HG02840 (cell line): ENCODE measurements around the gene C3AR1.
"Not testable (repeated sequence)": the region's sequence is repeated elsewhere in the genome, so short reads cannot be mapped to it uniquely, and the experiment has no call there.

ENCODE experiments used
- ATAC-seq: cut with Tn5 transposase; IDR thresholded peaks from one replicate; pipeline ENCODE4 v1.9.1; 2021; ENCODE audit warnings: mild to moderate bottlenecking, moderate library complexity, moderate number of reproducible peaks; ENCODE audit not compliant: unreplicated experiment, low FRiP score

Gene C3AR1

DNA sequence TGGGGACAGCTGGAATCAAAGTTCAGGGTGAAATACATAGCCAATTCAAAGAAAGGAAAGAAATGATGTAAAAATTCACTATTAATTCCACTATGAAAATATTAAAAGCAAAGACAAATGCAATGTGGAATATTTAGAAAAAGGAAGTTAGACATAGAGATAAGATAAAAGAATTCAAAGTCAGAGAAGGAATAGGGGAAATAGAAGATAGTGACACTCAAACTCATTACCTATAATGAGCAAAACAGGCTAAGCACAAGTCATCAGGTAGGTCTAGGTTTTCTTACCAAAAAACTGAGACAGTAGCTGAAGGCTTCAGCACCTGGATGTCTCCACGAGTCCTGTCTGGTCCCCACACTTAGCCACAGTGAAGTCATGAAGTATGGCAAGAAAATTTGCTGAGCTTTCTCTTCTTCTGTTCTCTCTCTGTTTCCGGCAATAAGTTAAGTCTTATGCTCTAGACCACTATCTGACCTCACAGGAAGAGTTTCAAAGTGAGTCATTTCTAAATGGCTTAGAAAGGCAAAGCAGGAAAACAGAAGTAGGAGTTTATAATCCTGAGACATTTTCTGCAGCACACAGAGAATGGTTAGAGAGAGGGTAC is at the start of gene C3AR1:
C3AR1 (minus strand) TSS at position 369 of the 604 bp plus-strand sequence. CDS start 6,174 bp downstream, outside the sequence.
- ATAC-seq = no peak

DNA sequence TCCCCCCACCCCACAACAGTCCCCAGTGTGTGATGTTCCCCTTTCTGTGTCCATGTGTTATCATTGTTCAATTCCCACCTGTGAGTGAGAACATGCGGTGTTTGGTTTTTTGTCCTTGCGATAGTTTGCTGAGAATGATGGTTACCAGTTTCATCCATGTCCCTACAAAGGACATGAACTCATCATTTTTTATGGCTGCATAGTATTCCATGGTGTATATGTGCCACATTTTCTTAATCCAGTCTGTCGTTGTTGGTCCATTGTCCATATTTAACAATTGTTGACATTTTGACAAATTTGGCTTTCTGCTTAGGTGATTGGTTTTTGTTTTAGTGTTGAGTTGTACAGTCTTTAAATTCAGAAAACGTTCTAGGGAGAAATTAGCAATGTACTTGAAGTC is 47.0 kb upstream of the C3AR1 start:
- ATAC-seq = not testable (repeated sequence)

DNA sequence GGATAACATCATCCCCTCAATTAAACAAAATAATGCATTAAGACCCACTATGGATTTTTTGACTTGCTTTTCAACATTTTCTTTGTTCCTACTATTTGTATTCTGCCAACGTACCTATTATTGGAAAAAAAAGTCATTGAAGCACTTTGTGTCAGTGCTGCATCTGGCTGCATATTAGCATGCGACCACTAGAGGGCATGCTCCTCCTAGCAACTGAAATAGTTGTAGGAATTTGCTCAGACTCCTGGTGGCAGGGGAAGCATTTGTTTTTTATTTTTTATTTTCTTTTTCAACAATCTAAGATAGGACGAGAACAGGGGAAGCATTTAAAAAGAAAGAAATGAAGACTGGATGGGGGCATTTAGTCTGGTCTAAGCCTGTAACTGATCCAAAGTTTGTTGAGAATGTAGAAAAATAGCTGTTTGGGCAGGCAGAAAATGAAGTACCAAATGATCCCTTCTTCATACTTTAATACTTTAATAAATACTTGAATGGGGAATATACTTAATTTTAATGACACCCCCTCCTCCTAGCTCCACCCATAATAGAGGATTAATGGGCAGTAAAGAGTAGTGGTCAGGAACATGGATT is 42.7 kb upstream of the C3AR1 start:
- ATAC-seq = no peak

DNA sequence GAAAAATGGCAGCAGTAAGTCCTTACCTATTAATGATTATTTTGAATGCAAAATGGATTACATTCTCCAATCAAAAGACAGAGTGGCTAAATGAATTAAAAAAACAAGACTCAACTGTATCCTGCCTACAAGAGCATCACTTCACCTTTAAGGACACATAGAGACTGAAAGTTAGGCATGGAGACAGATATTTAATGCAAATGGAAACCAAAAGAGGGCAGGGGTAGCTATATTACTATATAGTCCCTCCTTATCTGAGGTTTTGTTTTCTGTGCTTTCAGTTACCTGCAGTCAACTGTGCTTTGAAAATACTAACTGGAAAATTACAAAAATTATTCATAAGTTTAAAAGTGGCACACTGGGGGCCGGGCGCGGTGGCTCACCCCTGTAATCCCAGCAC is 33.1 kb upstream of the C3AR1 start:
- no peak for ATAC-seq

DNA sequence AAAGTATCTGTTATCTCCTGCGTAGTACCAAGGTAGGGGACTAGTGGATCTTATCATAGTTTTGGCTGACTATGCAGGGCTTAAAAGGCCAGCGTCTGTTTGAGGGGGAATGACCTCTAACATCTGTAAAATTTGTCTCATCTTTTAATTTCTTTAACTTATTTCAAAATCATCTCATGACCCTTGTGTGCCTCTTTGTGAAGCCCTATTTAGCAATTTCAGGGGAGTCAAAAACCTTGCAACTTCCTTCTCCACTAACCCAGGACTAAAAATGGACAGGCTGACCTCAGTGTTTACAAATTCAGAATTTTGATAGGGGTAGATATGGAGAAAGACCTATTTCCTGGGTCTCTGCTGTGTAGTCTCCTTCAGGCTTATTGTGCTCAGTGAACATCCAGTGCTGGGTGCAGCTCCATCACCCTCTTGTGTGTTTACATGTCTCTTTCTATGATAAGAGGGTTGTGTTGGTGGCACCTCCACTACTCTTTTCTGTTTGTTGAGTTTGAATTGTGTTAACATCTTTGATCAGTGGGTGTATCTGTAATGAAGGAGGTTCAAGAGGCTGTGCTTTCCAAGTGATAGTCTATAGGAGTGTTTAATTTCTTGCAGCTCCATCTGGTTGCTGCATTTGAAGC is 30.2 kb upstream of the C3AR1 start:
- no peak for ATAC-seq

DNA sequence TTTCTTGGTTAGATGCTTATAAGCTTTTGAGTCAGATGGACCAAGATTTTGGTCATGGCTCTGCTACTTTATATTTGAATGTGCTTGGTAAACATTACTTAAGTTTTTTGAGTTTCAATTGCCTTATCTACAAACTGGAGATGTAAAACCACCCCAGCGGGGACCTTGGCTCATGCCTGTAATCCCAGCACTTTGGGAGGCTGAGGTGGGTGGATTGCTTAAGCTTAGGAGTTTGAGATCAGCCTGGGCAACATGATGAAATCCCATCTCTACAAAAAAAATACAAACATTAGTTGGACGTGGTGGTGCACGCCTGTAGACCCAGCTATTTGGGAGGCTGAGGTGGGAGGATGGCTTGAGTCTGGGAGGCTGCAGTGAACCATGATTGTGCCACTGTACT is 27.1 kb upstream of the C3AR1 start:
- no peak for ATAC-seq

DNA sequence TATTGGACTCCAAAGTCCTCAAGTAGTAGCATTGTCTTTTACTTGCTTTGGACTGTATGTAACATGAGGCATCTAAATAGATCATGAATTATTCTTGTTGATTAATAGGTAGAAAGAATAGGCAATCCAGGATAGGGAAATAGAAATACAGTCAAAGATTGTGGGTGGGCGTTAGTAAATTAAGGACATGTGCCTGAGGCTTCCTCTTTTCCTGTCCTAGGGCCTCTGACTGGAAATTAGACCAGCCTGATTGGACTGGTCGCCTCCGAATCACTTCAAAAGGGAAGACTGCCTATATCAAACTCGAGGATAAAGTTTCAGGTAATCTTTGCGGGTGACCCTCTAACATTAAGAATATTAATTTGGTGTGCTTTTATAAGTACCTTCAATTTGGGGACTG is 23.6 kb upstream of the C3AR1 start:
- ATAC-seq = no peak

DNA sequence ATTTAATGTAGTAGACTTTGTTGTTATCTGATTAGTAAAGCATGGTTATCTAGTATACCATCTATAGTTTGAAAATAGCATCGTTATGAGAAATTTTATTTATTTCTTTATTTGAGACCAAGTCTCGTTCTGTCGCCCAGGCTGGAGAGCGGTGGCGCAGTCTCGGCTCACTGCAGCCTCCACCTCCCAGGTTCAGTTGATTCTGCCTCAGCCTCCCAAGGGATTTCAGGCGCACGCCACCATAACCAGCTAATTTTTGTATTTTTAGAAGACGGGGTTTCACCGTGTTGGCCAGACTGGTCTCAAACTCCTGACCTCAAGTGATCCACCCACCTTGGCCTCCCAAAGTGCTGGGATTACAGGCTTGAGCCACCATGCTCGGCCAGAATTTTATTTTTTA is 23.1 kb upstream of the C3AR1 start:
- ATAC-seq = not testable (repeated sequence)

DNA sequence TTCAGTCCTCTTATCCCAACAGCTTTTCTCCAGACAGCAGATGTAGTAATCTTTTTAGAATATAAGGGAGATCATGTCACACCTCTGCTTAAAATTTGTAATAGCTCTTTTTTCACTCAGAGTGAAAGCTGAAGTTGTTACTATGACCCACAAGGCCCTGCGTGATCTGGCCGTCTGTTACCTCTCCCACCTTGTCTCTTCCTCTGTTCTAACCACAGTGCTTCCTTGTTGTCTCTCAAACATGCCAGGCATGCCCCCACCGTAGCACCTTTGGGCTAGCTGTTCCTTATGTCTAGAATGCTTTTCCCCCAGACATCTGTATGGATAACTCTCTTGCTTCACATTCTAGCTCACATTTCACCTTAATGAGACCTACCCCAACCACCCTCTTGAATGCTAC is 22.4 kb upstream of the C3AR1 start:
- no peak for ATAC-seq

DNA sequence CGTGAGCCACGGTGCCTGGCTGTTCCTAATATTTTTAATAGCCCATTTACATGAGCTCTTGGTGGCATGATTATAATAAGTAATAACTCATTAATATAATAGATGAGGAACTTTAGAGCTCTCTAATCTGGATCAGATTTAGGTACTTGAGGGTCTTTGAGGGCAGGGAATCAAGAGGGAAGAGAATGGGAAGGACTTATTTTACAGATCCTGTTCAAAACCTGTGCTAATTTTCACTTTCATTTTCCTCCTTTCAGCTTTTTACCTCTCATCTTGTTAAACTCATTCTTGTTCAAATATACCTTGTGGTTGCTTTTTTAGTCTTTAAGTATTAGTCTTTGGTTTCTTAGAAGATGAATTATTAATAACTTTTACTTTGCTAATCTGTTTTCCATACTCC is 21.5 kb upstream of the C3AR1 start:
- ATAC-seq = no peak

DNA sequence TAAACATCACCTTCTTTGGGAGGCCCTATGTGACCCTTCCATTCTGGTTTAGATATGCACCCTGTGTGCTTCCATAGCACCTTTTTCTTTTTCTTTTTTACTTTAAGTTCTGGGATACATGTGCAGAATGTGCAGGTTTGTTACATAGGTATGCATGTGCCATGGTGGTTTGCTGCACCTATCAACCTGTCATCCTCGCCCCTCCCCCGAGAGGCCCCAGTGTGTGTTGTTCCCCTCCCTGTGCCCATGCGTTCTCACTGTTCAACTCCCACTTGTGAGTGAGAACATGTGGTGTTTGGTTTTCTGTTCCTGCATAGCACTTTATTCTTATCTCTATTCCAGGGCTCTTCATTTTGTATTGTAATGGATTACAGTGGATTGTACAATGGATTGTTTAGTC is 18.2 kb upstream of the C3AR1 start:
- ATAC-seq = not testable (repeated sequence)

DNA sequence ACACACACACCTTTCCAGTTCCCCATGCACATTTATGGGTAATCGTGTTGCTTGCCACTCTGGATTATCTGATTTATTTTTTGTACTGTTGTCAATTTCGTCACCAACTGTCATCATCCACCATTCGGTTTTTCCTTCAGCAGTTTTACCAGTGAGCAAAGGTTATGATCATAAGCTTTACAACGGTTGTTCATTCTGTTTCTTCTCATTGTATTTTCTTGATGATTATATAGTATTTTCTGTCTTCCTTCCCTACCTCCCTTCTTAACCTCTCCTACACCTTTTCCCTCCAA is 16.6 kb upstream of the C3AR1 start:
- no peak for ATAC-seq

DNA sequence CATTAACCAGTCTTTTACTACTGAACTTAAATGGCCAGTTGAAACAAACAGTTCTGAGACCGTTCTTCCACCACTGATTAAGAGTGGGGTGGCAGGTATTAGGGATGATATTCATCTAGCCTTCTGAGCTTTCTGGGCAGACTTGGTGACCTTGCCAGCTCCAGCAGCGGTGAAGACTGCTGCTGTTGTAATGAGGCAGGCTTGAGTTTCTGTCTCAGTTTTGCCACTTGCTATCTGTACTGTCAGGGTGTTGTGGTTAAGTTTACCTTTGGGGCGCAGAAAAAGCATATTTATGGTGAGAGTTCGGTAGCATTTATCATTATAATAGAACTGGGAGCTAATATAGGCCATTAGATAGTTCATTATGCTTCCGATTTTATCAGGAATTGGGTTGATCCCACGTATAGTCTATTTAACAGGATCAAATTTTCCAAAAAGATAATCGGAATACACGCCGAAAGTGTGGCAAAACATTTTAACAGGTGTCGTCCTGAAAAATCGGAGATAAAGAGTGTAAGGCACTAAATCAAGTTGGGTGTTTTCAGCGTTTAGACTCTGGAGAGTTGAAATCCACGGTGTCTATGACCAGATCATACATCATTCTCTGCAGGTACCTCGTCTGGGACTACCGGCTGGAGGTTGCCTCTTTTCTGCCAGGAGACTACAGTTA is 15.2 kb upstream of the C3AR1 start:
- ATAC-seq = peak; percentile 41

DNA sequence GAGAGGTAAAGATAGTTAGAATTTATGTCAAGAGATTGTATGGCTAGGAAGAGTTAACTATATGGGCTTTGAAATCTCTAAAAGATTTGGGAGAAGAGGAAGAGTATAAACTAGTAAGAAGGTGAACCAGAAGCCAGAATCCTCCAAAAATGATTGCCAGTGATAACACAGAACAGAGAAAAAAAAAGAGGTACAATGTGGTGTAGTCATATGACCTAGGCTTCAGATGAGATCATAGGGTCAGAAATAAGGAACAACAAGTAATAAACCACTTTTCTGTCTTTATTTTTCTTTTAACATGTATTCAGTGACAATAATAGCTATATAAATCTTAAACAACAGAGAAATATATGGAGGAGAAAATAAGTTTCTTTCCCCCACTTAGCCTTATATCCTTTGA is 14.0 kb upstream of the C3AR1 start:
- ATAC-seq = no peak

DNA sequence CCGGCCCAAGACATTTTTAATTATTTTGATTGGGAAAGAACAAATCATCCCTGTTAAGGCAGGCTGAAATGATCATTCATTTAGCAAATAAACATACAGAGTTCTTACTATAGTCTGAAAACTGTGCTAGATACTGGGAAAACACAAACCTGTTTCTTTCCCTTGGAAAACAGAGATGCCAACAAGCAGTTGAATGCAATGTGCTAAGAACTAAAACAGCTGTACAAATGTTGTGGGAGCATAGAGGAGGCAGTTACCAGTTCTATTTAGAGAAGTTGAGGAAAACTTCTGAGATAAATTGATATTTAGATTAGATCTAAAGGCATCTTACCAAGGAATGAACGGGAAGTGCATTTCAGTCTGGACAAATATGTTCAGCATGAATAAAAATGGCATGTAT is 12.8 kb upstream of the C3AR1 start:
- no peak for ATAC-seq

DNA sequence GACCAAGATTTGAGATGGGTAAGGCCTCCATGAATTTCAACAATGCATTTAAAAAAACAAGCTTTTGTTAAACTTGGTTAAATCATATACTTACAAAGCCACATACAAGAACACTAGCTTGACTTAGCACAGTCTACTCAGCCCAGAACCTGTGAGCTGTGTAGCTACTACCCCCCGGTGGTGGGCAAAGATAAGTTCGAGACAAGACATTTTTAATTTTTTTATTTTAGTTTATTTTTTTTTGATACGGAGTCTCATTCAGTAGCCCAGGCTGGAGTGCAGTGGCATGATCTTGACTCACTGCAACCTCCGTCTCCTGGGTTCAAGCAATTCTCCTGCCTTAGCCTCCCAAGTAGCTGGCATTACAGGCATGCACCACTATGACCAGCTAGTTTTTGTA is 12.2 kb upstream of the C3AR1 start:
- no peak for ATAC-seq

DNA sequence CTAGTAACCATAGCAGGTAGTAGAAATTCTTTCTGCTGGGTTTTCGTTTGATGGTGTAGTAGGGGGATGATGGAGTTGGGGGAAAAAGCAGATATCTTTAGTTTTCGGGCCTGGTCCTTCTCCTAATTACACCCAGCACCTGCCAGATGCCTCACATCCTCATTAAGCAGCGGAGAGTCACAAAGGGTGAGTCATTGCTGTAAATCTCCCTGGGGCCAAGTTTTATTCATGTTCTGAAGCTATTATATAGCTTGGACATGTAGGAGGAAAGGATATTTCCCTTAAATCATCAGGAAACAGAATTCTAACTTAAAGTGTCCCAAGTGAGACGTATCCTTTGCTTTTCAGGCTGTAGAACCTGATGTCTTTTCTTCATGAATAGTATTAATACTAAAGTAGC is 11.0 kb upstream of the C3AR1 start:
- ATAC-seq = no peak

DNA sequence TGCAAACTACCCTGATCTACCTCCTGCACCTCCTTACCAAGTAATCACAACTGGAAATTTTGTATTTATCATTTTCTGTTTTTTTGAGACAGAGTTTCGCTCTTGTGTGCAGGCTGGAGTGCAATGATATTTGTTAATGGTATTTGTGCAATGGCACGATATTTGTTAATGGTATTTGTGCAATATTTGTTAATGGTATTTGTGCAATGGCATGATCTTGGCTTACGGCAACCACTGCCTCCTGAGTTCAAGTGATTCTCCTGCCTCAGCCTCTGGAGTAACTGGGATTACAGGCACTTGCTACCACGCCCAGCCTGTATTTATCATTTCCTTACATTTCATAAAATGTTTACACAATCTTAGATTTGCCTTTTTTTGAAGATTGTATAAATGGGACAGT is 10.2 kb upstream of the C3AR1 start:
- ATAC-seq = no peak

DNA sequence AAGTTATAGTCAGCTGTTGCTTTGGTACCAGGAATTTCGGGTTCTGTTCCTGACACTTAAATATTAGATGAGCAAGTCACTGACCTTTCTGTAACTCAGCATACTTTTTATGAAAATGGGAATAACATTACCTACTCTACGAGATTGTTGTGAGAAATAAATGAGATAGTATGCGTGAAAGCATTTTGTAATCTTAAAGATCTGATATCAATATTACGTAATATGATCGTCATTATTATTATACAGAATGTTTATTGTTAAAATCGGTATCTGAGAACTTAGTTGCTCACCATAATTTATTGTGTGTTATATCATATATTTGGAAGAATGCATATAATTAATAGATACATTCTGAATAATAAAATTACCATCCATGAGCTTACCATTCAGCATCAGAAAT is 9.8 kb upstream of the C3AR1 start:
- no peak for ATAC-seq

DNA sequence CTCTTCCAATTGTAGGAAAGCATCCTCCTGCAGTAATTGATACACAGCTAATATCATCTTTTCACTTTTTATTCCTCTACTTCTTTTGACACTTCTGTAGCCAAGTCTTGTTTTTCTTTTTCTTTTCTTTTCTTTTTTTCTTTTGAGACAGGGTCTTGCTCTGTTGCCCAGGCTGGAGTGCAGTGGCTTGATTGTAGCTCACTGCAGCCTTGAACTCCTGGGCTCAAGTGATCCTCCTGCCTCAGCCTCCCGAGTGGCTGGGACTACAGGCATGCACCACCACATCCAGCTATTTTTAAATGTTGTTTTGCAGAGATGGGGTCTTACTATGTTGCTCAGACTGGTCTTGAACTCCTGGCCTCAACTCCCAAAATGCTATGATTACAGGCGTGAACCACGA is 5.7 kb upstream of the C3AR1 start:
- ATAC-seq = not testable (repeated sequence)

DNA sequence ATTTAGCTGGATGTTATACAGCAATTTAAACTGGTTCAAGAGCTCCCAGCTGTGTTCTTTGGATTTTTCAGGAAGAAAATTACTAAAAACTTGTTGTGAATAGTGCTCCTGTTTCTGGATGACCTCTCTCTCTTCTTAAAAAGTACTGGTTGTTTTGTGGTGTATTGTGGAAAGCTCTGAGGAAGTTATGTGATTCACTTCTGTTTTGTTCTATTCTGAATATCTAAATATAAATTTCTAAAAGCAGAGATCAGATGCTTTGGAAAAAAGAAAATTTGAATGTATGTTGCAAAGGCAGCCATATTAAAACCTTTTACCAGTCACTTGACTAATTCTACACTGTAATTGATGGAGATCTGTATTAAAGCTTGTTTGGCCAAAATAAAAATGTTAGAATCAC is 3.4 kb upstream of the C3AR1 start:
- no peak for ATAC-seq

DNA sequence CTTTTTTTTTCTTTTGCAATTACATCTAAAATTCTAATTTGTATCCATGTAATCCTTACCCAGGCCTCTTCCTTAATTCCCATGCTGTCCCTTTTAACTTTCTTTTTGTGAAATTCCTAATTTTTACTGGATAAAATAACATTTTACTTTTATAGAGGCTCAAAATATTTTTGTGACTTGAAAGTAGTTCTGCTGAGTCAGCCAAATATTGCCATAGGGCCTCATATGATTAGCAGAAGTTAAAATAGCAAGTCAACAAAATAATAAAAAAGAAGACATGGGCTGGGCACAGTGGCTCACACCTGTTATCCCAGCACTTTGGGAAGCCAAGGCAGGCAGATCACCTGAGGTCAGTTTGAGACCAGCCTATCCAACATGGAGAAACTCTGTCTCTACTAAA is 2.0 kb downstream of the C3AR1 start:
- no peak for ATAC-seq
